ENCODE results near the gene MAPK10. TPM values are rescaled to one million over a fixed set of nuclear protein-coding genes. Genes with fewer than 3 reads are reported as not detected.

Gene MAPK10
- total RNA-seq, 3 donors from 2014 or later, result 4.2 to 19.2 (median 4.9) TPM

- peak in 1 of 3 donors; percentile 11 for DNase-seq
- Histone ChIP-seq H3K4me3 (no peak overlapping the region), H3K9me3 (no peaks in the 10 kb centered on the region), H3K36me3 (ENCODE audit: low read depth) (no peaks in the 10 kb centered on the region), H3K4me1 (ENCODE audit: low read depth) (no peaks in the 10 kb centered on the region)
- peak; percentile 67 for ATAC-seq
- TF ChIP-seq, protein P1, sequence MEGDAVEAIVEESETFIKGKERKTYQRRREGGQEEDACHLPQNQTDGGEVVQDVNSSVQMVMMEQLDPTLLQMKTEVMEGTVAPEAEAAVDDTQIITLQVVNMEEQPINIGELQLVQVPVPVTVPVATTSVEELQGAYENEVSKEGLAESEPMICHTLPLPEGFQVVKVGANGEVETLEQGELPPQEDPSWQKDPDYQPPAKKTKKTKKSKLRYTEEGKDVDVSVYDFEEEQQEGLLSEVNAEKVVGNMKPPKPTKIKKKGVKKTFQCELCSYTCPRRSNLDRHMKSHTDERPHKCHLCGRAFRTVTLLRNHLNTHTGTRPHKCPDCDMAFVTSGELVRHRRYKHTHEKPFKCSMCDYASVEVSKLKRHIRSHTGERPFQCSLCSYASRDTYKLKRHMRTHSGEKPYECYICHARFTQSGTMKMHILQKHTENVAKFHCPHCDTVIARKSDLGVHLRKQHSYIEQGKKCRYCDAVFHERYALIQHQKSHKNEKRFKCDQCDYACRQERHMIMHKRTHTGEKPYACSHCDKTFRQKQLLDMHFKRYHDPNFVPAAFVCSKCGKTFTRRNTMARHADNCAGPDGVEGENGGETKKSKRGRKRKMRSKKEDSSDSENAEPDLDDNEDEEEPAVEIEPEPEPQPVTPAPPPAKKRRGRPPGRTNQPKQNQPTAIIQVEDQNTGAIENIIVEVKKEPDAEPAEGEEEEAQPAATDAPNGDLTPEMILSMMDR (IDR thresholded peaks at IDR 0.05), result no peak
- intact Hi-C loops (cut with DNase I, micrococcal nuclease), result no loop called here
Observed at GRCh38 chr4:86380181-86380724, 20.4 kb upstream of the MAPK10 start.

DNA sequence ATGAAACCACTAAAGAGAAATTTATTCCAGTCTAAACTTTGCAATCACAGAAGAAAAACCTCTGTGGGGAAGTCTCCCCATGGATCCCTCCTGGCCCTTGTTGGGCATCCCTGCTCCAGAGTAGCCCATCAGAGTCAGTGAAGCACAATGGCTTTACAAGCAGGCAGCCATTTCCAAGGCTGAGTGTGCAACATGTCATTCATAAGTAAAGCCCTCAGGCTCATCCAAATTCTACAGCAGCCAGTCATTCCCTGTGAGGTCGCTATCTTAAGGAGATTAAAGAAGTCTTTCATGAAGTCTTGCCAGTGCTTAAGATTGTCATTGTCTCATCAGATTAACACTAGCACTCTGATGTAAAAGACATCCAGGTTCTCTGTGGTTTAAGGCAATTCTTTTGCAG lies 17.0 kb upstream of the MAPK10 start:
- TF ChIP-seq, protein P1 (IDR thresholded peaks at IDR 0.05), result no peak
- no peaks in the 10 kb centered on the region for H3K9me3 ChIP-seq
- H3K4me3 ChIP-seq, result no peak overlapping the region
- no peak for ATAC-seq
- no peaks in the 10 kb centered on the region for H3K4me1 ChIP-seq (ENCODE audit: low read depth)
- no peak for DNase-seq
- intact Hi-C loops (cut with DNase I, micrococcal nuclease), result no loop called here
- no peaks in the 10 kb centered on the region for H3K36me3 ChIP-seq (ENCODE audit: low read depth)

DNA sequence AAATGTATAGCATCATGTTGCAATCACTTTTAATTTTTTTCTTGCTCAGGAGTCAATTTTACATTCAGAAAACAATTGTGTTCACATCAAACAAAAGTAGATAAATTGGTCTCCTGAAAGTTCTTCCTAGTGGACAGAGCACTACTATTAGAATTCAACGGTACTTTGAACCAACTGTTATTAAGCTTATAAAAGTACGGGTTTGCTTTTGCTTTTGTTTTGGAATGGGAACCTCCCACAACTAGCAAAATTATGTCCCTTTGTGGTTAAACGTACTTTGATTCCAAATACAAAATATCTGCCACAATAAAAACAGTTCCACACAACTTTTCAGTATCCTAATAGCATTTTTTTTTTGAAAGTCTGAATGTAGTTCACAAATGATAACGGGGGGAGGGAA lies 8.6 kb upstream of the MAPK10 start:
- intact Hi-C loops (cut with DNase I, micrococcal nuclease), result no loop called here
- DNase-seq, result no peak
- TF ChIP-seq, protein P1 (IDR thresholded peaks at IDR 0.05), result no peak

DNA sequence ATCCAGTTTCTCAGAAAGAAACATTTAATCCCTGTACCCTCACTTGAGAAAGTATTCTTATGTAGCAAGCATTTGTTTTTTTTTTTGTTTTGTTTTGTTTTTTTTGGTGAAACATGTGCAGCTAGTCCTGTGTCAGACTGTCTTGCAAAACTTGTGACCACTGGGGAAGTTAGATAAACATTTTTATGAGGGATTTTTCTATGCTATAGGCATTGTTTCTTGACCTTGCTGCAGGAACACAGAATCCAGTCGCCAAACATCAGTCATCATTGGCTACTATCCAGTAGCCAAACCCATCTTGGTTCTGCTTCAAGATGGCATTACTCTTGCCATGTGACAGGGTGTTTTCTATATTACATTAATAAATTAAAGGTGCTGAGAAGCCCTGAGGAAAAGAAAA lies 7.7 kb upstream of the MAPK10 start:
- intact Hi-C loops (cut with DNase I, micrococcal nuclease), result no loop called here
- H3K4me3 ChIP-seq, result no peak overlapping the region
- no peak for DNase-seq
- no peaks in the 10 kb centered on the region for H3K9me3 ChIP-seq
- TF ChIP-seq, protein P1 (IDR thresholded peaks at IDR 0.05), result no peak
- no peak for ATAC-seq
- H3K36me3 ChIP-seq (ENCODE audit: low read depth), result no peaks in the 10 kb centered on the region
- H3K4me1 ChIP-seq (ENCODE audit: low read depth), result no peaks in the 10 kb centered on the region

More for the DNA sequence above, 8.6 kb upstream of the MAPK10 start:
- no peaks in the 10 kb centered on the region for H3K36me3 ChIP-seq (ENCODE audit: low read depth)
- no peaks in the 10 kb centered on the region for H3K9me3 ChIP-seq
- H3K4me3 ChIP-seq, result no peak overlapping the region
- H3K4me1 ChIP-seq (ENCODE audit: low read depth), result no peaks in the 10 kb centered on the region
- ATAC-seq, result no peak

- Histone ChIP-seq H3K4me3 (no peak overlapping the region), H3K36me3 (ENCODE audit: low read depth) (no peaks in the 10 kb centered on the region), H3K9me3 (no peaks in the 10 kb centered on the region), H3K4me1 (ENCODE audit: low read depth) (no peaks in the 10 kb centered on the region)
- intact Hi-C loops (cut with DNase I, micrococcal nuclease), result no loop called here
- no peak for DNase-seq
- no peak for ATAC-seq
- TF ChIP-seq, protein P1 (IDR thresholded peaks at IDR 0.05), result no peak
Observed at GRCh38 chr4:86366920-86367319, 7.1 kb upstream of the MAPK10 start.

GRCh38 chr4:86362510-86362909 lies 2.7 kb upstream of the MAPK10 start:
- Histone ChIP-seq H3K4me1 (ENCODE audit: low read depth) (no peaks in the 10 kb centered on the region), H3K9me3 (no peaks in the 10 kb centered on the region), H3K4me3 (no peak overlapping the region), H3K36me3 (ENCODE audit: low read depth) (no peaks in the 10 kb centered on the region)
- ATAC-seq (no peak), DNase-seq (no peak)
- intact Hi-C loops (cut with DNase I, micrococcal nuclease), result no loop called here
- TF ChIP-seq, protein P1 (IDR thresholded peaks at IDR 0.05), result no peak
